NCI-H1694 treated with DMSO at 0.1 percent for 48 hours (cell line): ENCODE data around the gene OPN1SW.

Experiments
- DNase-seq: peaks from one replicate; lab custom pipeline; 2025; lab: John Stamatoyannopoulos, UW

Gene OPN1SW

GRCh38 chr7:128775744-128776474, at the start of gene OPN1SW:
Gene OPN1SW, minus strand, starts transcription at chr7:128775794. Its CDS starts 13 bp downstream, at chr7:128775781.
- DNase-seq, result no peak

- DNase-seq, result no peak
Observed at GRCh38 chr7:128821724-128822123, 46.1 kb upstream of the OPN1SW start.

- DNase-seq, result no peak
Observed at GRCh38 chr7:128818694-128819093, 43.1 kb upstream of the OPN1SW start.

- DNase-seq, result no peak
Observed at GRCh38 chr7:128815289-128815942, 39.8 kb upstream of the OPN1SW start.

- DNase-seq, result peak; percentile 34
Observed at GRCh38 chr7:128814499-128814898, 38.9 kb upstream of the OPN1SW start.

GRCh38 chr7:128812514-128813168, 37.0 kb upstream of the OPN1SW start:
- no peak for DNase-seq

- DNase-seq, result no peak
Observed at GRCh38 chr7:128811631-128812430, 36.2 kb upstream of the OPN1SW start.

- no peak for DNase-seq
Observed at GRCh38 chr7:128810997-128811396, 35.4 kb upstream of the OPN1SW start.

- no peak for DNase-seq
Observed at GRCh38 chr7:128810473-128810872, 34.9 kb upstream of the OPN1SW start.

- no peak for DNase-seq
Observed at GRCh38 chr7:128809363-128809762, 33.8 kb upstream of the OPN1SW start.

GRCh38 chr7:128807191-128807590, 31.6 kb upstream of the OPN1SW start:
- no peak for DNase-seq

- DNase-seq, result no peak
Observed at GRCh38 chr7:128805225-128805624, 29.6 kb upstream of the OPN1SW start.

- DNase-seq, result no peak
Observed at GRCh38 chr7:128804484-128804883, 28.9 kb upstream of the OPN1SW start.

- DNase-seq, result no peak
Observed at GRCh38 chr7:128801667-128802418, 26.2 kb upstream of the OPN1SW start.

GRCh38 chr7:128801003-128801402, 25.4 kb upstream of the OPN1SW start:
- DNase-seq, result no peak

- DNase-seq, result no peak
Observed at GRCh38 chr7:128800567-128800966, 25.0 kb upstream of the OPN1SW start.

- DNase-seq, result no peak
Observed at GRCh38 chr7:128799451-128799850, 23.9 kb upstream of the OPN1SW start.

- no peak for DNase-seq
Observed at GRCh38 chr7:128796327-128796726, 20.7 kb upstream of the OPN1SW start.

- no peak for DNase-seq
Observed at GRCh38 chr7:128795129-128795528, 19.5 kb upstream of the OPN1SW start.

GRCh38 chr7:128794436-128794835, 18.8 kb upstream of the OPN1SW start:
- no peak for DNase-seq

- no peak for DNase-seq
Observed at GRCh38 chr7:128794020-128794419, 18.4 kb upstream of the OPN1SW start.

- DNase-seq, result no peak
Observed at GRCh38 chr7:128793181-128793547, 17.6 kb upstream of the OPN1SW start.
